Panc1 (cell line): ENCODE results near the gene MACROD2. TPM values are rescaled to one million over a fixed set of nuclear protein-coding genes. Genes with fewer than 3 reads are reported as not detected.
"Not testable (repeated sequence)": the region's sequence is repeated elsewhere in the genome, so short reads cannot be mapped to it uniquely, and the experiment has no call there.

Source experiments
- ATAC-seq: fragments of 200-7000 bp; cut with Tn5 transposase; 2 replicates; pipeline ENCODE4 v1.9.1; 2020; ENCODE audit warnings: mild to moderate bottlenecking, moderate library complexity
- BruUV-seq: library from RNA; stranded (reverse); fragments of 400-500 nt; replicated peaks from 2 replicates; lab custom pipeline; 2021; lab: Mats Ljungman, UMichigan
- CTCF ChIA-PET: fragments of 300-600 bp; sonication (Branson Sonifier 250); formaldehyde crosslinking; loops from one replicate; lab custom pipeline; 2022; ENCODE audit warnings: antibody characterized with exemption; lab: Charles Lee
- POLR2A ChIA-PET: fragments of 300-600 bp; sonication (Branson Sonifier 250); formaldehyde crosslinking; loops from one replicate; lab custom pipeline; 2022; ENCODE audit warnings: antibody characterized with exemption; lab: Charles Lee
- DNase-seq: peaks from one replicate; pipeline ENCODE4 v3.0.0-alpha.2; 2010; ENCODE audit warnings: low read depth, low spot score
- H3K27ac ChIP-seq: 2 replicates; pipeline ENCODE4 v1.5.1; 2011; ENCODE audit warnings: mild to moderate bottlenecking, low read length, inconsistent platforms
- H3K27me3 ChIP-seq: fragments of 200-500 bp; sonication (Bioruptor generic); 2 replicates; pipeline ENCODE4 v1.6.0; 2014; ENCODE audit warnings: low read length, inconsistent platforms; ENCODE audit not compliant: control insufficient read depth, insufficient read depth
- H3K36me3 ChIP-seq: fragments of 200-500 bp; sonication (Bioruptor generic); 2 replicates; pipeline ENCODE4 v1.5.1; 2014; ENCODE audit warnings: inconsistent platforms, mild to moderate bottlenecking, low read length, moderate library complexity; ENCODE audit not compliant: control insufficient read depth, insufficient read depth
- H3K4me1 ChIP-seq: 2 replicates; pipeline ENCODE4 v1.5.1; 2011; ENCODE audit warnings: inconsistent platforms, mild to moderate bottlenecking, low read length, moderate library complexity; ENCODE audit not compliant: control insufficient read depth, insufficient read depth
- H3K4me3 ChIP-seq, 2 experiments: 2 replicates each; pipeline ENCODE4 v1.5.1; 2011 to 2012; ENCODE audit warnings: low read depth in 2 of 2, low read length in 2 of 2, mild to moderate bottlenecking in 2 of 2, inconsistent platforms in 1 of 2, moderate library complexity in 1 of 2
- H3K9me3 ChIP-seq: fragments of 200-500 bp; sonication (Bioruptor generic); 2 replicates; pipeline ENCODE4 v1.5.1; 2014; ENCODE audit warnings: low read depth, mild to moderate bottlenecking, inconsistent platforms, low read length, moderate library complexity; ENCODE audit not compliant: control insufficient read depth, insufficient read depth
- CTCF ChIP-seq: fragments of 450-650 bp; IDR thresholded peaks from 2 replicates; pipeline ENCODE4 v1.5.1; 2017; ENCODE audit warnings: mild to moderate bottlenecking
- POLR2AphosphoS5 ChIP-seq: IDR thresholded peaks from 2 replicates; pipeline ENCODE4 v1.6.1; 2012; ENCODE audit warnings: mild to moderate bottlenecking, low read depth, low read length, moderate library complexity
- REST ChIP-seq, 2 experiments: IDR thresholded peaks; 2 replicates each; pipeline ENCODE4 v1.6.1; 2011 to 2012; ENCODE audit warnings: low read depth in 2 of 2, control low read depth in 1 of 2, low read length in 1 of 2, mild to moderate bottlenecking in 1 of 2, moderate library complexity in 1 of 2; ENCODE audit not compliant: insufficient read depth in 1 of 2
- SIN3A ChIP-seq: IDR thresholded peaks from 2 replicates; pipeline ENCODE4 v1.6.1; 2012; ENCODE audit warnings: low read depth, mild to moderate bottlenecking, low read length, moderate library complexity, borderline replicate concordance; ENCODE audit not compliant: insufficient read depth
- TCF7L2 ChIP-seq: IDR thresholded peaks from 2 replicates; pipeline ENCODE4 v1.6.1; 2011; ENCODE audit warnings: mild to moderate bottlenecking, low read depth, low read length, inconsistent platforms
- in situ Hi-C: cut with HindIII; loops from 2 replicates; pipeline ENCODE4 v1.10.0; 2016; ENCODE audit warnings: low sequenced_read_pairs, low pct_unique_long_range_greater_than_20kb
- intact Hi-C: fragments of 100-400 bp; cut with micrococcal nuclease; formaldehyde crosslinking; loops from one replicate; pipeline ENCODE4 v1.10.0; 2022; ENCODE audit not compliant: unreplicated experiment
- total RNA-seq: library from RNA; stranded (reverse); gene quantifications from one replicate; pipeline ENCODE4 v1.2.1, GENCODE V29; 2021; ENCODE audit not compliant: unreplicated experiment

MACROD2 gene
- total RNA-seq, 1 experiment from 2014 or later, result 1.2 TPM

GRCh38 chr20:15375836-15376235, 1380.5 kb downstream of the MACROD2 start:
- ChIA-PET CTCF (no interaction called here), POLR2A (interaction anchor here (0.6 kb wide), 1 partner anchor 13 kb away, joined by 3 read pairs; no protein-coding TSS in a partner anchor)
- ATAC-seq (no peak), DNase-seq (no peak)
- H3K36me3 ChIP-seq, result no peaks in the 10 kb centered on the region; the same call in 1 of the 2 replicates
- no peak overlapping the region for H3K27ac ChIP-seq
- no peaks in the 10 kb centered on the region for H3K9me3 ChIP-seq
- no peaks in the 10 kb centered on the region for H3K4me1 ChIP-seq
- intact Hi-C loops, result no loop called here
- no TSS peak for BruUV-seq
- TF ChIP-seq REST (IDR thresholded peaks at IDR 0.05; ENCODE audit: insufficient read depth in 1 of 2, low read depth in 2 of 2, low read length in 1 of 2) (no peak), TCF7L2 (no peak), SIN3A (no peak), POLR2AphosphoS5 (no peak), CTCF (no peak)
- H3K27me3 ChIP-seq, result no peaks in the 10 kb centered on the region
- in situ Hi-C loops, result no loop called here
- no peak overlapping the region for H3K4me3 ChIP-seq

GRCh38 chr20:15377603-15378002, 1382.3 kb downstream of the MACROD2 start:
- H3K27me3 ChIP-seq, H3K4me1 ChIP-seq, DNase-seq, H3K36me3 ChIP-seq, H3K9me3 ChIP-seq, intact Hi-C loops, H3K27ac ChIP-seq, POLR2A ChIA-PET, H3K4me3 ChIP-seq, in situ Hi-C loops, BruUV-seq, ATAC-seq, CTCF ChIA-PET: not testable (repeated sequence)

GRCh38 chr20:15378151-15378550, 1382.8 kb downstream of the MACROD2 start:
- CTCF ChIA-PET, result no interaction called here
- H3K4me3 ChIP-seq, result no peak overlapping the region
- H3K36me3 ChIP-seq, result no peaks in the 10 kb centered on the region; the same call in 1 of the 2 replicates
- TF ChIP-seq SIN3A, result no peak
- TF ChIP-seq REST (IDR thresholded peaks at IDR 0.05; ENCODE audit: insufficient read depth in 1 of 2, low read depth in 2 of 2, low read length in 1 of 2), result no peak
- TF ChIP-seq CTCF, result no peak; the same call in 1 of the 2 replicates
- TF ChIP-seq POLR2AphosphoS5, result no peak
- no peak for TF ChIP-seq TCF7L2
- no peaks in the 10 kb centered on the region for H3K27me3 ChIP-seq
- ATAC-seq (no peak), DNase-seq (no peak)
- intact Hi-C loops, result no loop called here
- in situ Hi-C loops, result no loop called here
- BruUV-seq, result no TSS peak
- H3K27ac ChIP-seq, result no peak overlapping the region
- H3K9me3 ChIP-seq, result no peaks in the 10 kb centered on the region
- POLR2A ChIA-PET, result no interaction called here
- no peaks in the 10 kb centered on the region for H3K4me1 ChIP-seq
